A549 (cell line): Measurements from ENCODE around the gene SPECC1. TPM values are rescaled to one million over a fixed set of nuclear protein-coding genes. Genes with fewer than 3 reads are reported as not detected.
A peak's percentile ranks its signal among the peaks of the same experiment; 100 is the strongest.

Source experiments
- ATAC-seq, 2 experiments: fragments of 200-7000 bp in 1 of 2; fragments of >200 bp in 1 of 2; cut with Nextera tagmentation in 1 of 2; cut with Tn5 transposase in 1 of 2; 3 replicates each; pipeline versions ENCODE4 v1.8.0 to v1.9.1; 2018 to 2020; ENCODE audit warnings: mild to moderate bottlenecking in 1 of 2, moderate library complexity in 1 of 2
- CTCF ChIA-PET: fragments of 300-600 bp; sonication (Branson Sonifier 250); formaldehyde crosslinking; extraction: SDS; loops from one replicate; lab custom pipeline; 2021; ENCODE audit warnings: antibody characterized with exemption, inconsistent platforms; lab: Yijun Ruan, JAX
- POLR2A ChIA-PET: fragments of 350-600 bp; formaldehyde crosslinking; extraction: SDS; loops from one replicate; lab custom pipeline; 2021; ENCODE audit warnings: antibody characterized with exemption, inconsistent platforms; lab: Yijun Ruan, JAX
- DNase-seq, 2 experiments: peaks; one replicate each; pipeline versions ENCODE4 v3.0.0 to v3.0.0-alpha.2; 2011 to 2016; ENCODE audit warnings: low read depth in 1 of 2, low spot score in 1 of 2
- FAIRE-seq: peaks from 2 replicates; lab custom pipeline; 2011; peaks lifted over from hg19 to GRCh38; lab: Jason Lieb, UNC
- H3K27ac ChIP-seq, 2 experiments: fragments of >200 bp; sonication (Bioruptor Twin); formaldehyde crosslinking; 3 replicates each; pipeline ENCODE4 v1.5.1; 2016 to 2017
- H3K4me1 ChIP-seq: fragments of >200 bp; sonication (Bioruptor Twin); formaldehyde crosslinking; 3 replicates; pipeline ENCODE4 v1.6.1; 2016
- H3K4me2 ChIP-seq: fragments of >200 bp; sonication (Bioruptor Twin); formaldehyde crosslinking; 3 replicates; pipeline ENCODE4 v1.6.1; 2016
- H3K4me3 ChIP-seq: fragments of >200 bp; sonication (Bioruptor Twin); formaldehyde crosslinking; 3 replicates; pipeline ENCODE4 v1.5.1; 2016
- H3K9me3 ChIP-seq: fragments of >200 bp; sonication (Bioruptor Twin); formaldehyde crosslinking; 3 replicates; pipeline ENCODE4 v1.6.1; 2016
- BCL3 ChIP-seq: fragments of >200 bp; sonication (Bioruptor Twin); formaldehyde crosslinking; IDR thresholded peaks from 3 replicates; pipeline ENCODE4 v1.6.1; 2016
- CBX2 ChIP-seq: fragments of 200-600 bp; sonication (generic); IDR thresholded peaks from 2 replicates; pipeline ENCODE4 v1.6.1; 2016; ENCODE audit warnings: low read depth, mild to moderate bottlenecking, borderline replicate concordance
- CBX8 ChIP-seq: fragments of 200-600 bp; sonication (generic); IDR thresholded peaks from 2 replicates; pipeline ENCODE4 v1.6.1; 2016
- CEBPB ChIP-seq, 2 experiments: fragments of >200 bp in 1 of 2; sonication (Bioruptor Twin) in 1 of 2; formaldehyde crosslinking in 1 of 2; IDR thresholded peaks; 2 replicates each; pipeline ENCODE4 v1.6.1; 2012 to 2016
- CHD2 ChIP-seq: fragments of 150-350 bp; IDR thresholded peaks from 2 replicates; pipeline ENCODE4 v1.6.1; 2014; ENCODE audit warnings: low read length; ENCODE audit not compliant: partially characterized antibody
- E2F6 ChIP-seq: IDR thresholded peaks from 2 replicates; pipeline ENCODE4 v1.6.1; 2012; ENCODE audit warnings: low read depth, borderline replicate concordance
- EHMT2 ChIP-seq: fragments of 200-600 bp; sonication (generic); IDR thresholded peaks from 2 replicates; pipeline ENCODE4 v1.6.1; 2016; ENCODE audit warnings: antibody characterized with exemption, low read depth, mild to moderate bottlenecking, moderate library complexity
- FOSB ChIP-seq: fragments of 250-450 bp; sonication (Bioruptor Pico); IDR thresholded peaks from 2 replicates; pipeline ENCODE4 v1.5.0; 2020; ENCODE audit warnings: mild to moderate bottlenecking, moderate library complexity
- FOSL2 ChIP-seq, 2 experiments: fragments of 450-650 bp in 1 of 2; fragments of >200 bp in 1 of 2; sonication (Bioruptor Twin) in 1 of 2; formaldehyde crosslinking; IDR thresholded peaks; 2 replicates each; pipeline versions ENCODE4 v1.5.0 to v1.6.1; 2016 to 2020; ENCODE audit warnings: mild to moderate bottlenecking in 1 of 2, moderate library complexity in 1 of 2
- FOXS1 ChIP-seq: fragments of 250-450 bp; sonication (Bioruptor Pico); IDR thresholded peaks from 2 replicates; pipeline ENCODE4 v1.5.0; 2020; ENCODE audit warnings: mild to moderate bottlenecking, moderate library complexity
- HDAC2 ChIP-seq: fragments of 200-600 bp; sonication (generic); IDR thresholded peaks from 2 replicates; pipeline ENCODE4 v1.6.1; 2016
- HES2 ChIP-seq: fragments of >200 bp; sonication (Bioruptor Twin); formaldehyde crosslinking; IDR thresholded peaks from 2 replicates; pipeline ENCODE4 v1.6.1; 2016
- HMGXB4 ChIP-seq: fragments of 250-450 bp; sonication (Bioruptor Pico); IDR thresholded peaks from 2 replicates; pipeline ENCODE4 v1.5.0; 2021; ENCODE audit warnings: mild to moderate bottlenecking, moderate library complexity, borderline replicate concordance
- HOXA7 ChIP-seq: fragments of 250-450 bp; sonication (Bioruptor Pico); IDR thresholded peaks from 2 replicates; pipeline ENCODE4 v1.5.0; 2020; ENCODE audit warnings: mild to moderate bottlenecking, moderate library complexity
- HOXB13 ChIP-seq: fragments of 250-450 bp; sonication (Bioruptor Pico); IDR thresholded peaks from 2 replicates; pipeline ENCODE4 v1.5.0; 2020; ENCODE audit warnings: low read depth, mild to moderate bottlenecking, moderate library complexity
- JUNB ChIP-seq: fragments of >200 bp; sonication (Bioruptor Twin); formaldehyde crosslinking; IDR thresholded peaks from 2 replicates; pipeline ENCODE4 v1.6.1; 2016
- KDM5A ChIP-seq: fragments of 200-600 bp; sonication (generic); IDR thresholded peaks from 2 replicates; pipeline ENCODE4 v1.6.1; 2016; ENCODE audit warnings: antibody characterized with exemption, mild to moderate bottlenecking
- MAFK ChIP-seq: fragments of 450-650 bp; IDR thresholded peaks from 2 replicates; pipeline ENCODE4 v1.6.1; 2014; ENCODE audit not compliant: partially characterized antibody
- MAX ChIP-seq: IDR thresholded peaks from 2 replicates; pipeline ENCODE4 v1.6.1; 2012
- NFE2L2 ChIP-seq: fragments of 150-350 bp; conservative IDR thresholded peaks from 2 replicates; pipeline ENCODE4 v1.6.1; 2014; ENCODE audit warnings: low read length
- NR3C1 ChIP-seq: fragments of >200 bp; sonication (Bioruptor Twin); formaldehyde crosslinking; IDR thresholded peaks from 3 replicates; pipeline ENCODE4 v1.6.1; 2017
- PHF8 ChIP-seq: fragments of 200-600 bp; sonication (generic); IDR thresholded peaks from 2 replicates; pipeline ENCODE4 v1.6.1; 2016; ENCODE audit warnings: low read depth, mild to moderate bottlenecking, antibody characterized with exemption, moderate library complexity, borderline replicate concordance
- POLR2A ChIP-seq: IDR thresholded peaks from 2 replicates; pipeline ENCODE4 v1.6.1; 2012; ENCODE audit warnings: mild to moderate bottlenecking, low read length
- RAD21 ChIP-seq, 2 experiments: fragments of >200 bp in 1 of 2; sonication (Bioruptor Twin) in 1 of 2; formaldehyde crosslinking in 1 of 2; IDR thresholded peaks in 1 of 2; conservative IDR thresholded peaks in 1 of 2; 2 replicates in 1 of 2; 3 replicates in 1 of 2; pipeline ENCODE4 v1.6.1; 2012 to 2018; ENCODE audit warnings: inconsistent platforms in 1 of 2
- RCOR1 ChIP-seq: fragments of 150-350 bp; IDR thresholded peaks from 2 replicates; pipeline ENCODE4 v1.6.1; 2014; ENCODE audit warnings: antibody characterized with exemption, low read length, low read depth
- REST ChIP-seq: fragments of 200-600 bp; sonication (generic); IDR thresholded peaks from 2 replicates; pipeline ENCODE4 v1.6.1; 2016; ENCODE audit warnings: antibody characterized with exemption, mild to moderate bottlenecking, moderate library complexity
- SREBF2 ChIP-seq: fragments of 450-650 bp; IDR thresholded peaks from 2 replicates; pipeline ENCODE4 v1.6.1; 2014; ENCODE audit warnings: mild to moderate bottlenecking, moderate library complexity
- TFCP2L1 ChIP-seq: fragments of 250-450 bp; sonication (Bioruptor Pico); IDR thresholded peaks from 2 replicates; pipeline ENCODE4 v1.5.0; 2021; ENCODE audit warnings: mild to moderate bottlenecking
- USF2 ChIP-seq: fragments of 450-650 bp; IDR thresholded peaks from 2 replicates; pipeline ENCODE4 v1.6.1; 2014; ENCODE audit warnings: antibody characterized with exemption
- ZC3H11A ChIP-seq: fragments of 450-650 bp; IDR thresholded peaks from 2 replicates; pipeline ENCODE4 v1.6.1; 2014; ENCODE audit warnings: antibody characterized with exemption, mild to moderate bottlenecking
- ZFP36 ChIP-seq: fragments of 450-650 bp; IDR thresholded peaks from 2 replicates; pipeline ENCODE4 v1.6.1; 2014; ENCODE audit warnings: borderline replicate concordance; ENCODE audit not compliant: partially characterized antibody
- ZNF302 ChIP-seq: fragments of 250-450 bp; sonication (Bioruptor Pico); IDR thresholded peaks from 2 replicates; pipeline ENCODE4 v1.9.0; 2021; ENCODE audit warnings: inconsistent platforms, mild to moderate bottlenecking, moderate library complexity
- WGBS: methylation state at CpG from one replicate; pipeline ENCODE4 v1.1.6; 2017; ENCODE audit errors: missing lambda C conversion rate; 5-methylcytosine and 5-hydroxymethylcytosine counted together
- polyA plus RNA-seq, 4 experiments: library from polyadenylated mRNA; depleted of rRNA in 3 of 4; stranded (reverse); fragments of >200 nt; fragmentation: RNase III in 1 of 4; extraction: RNeasy Plus Mini Kit Qiagen cat#74134 plus additional on column Dnase treatment in 1 of 4; gene quantifications; 2 replicates in 3 of 4; 3 replicates in 1 of 4; pipeline ENCODE4 v1.2.3, GENCODE V29; 2011 to 2017

SPECC1 gene
- polyA plus RNA-seq, 2 of the 4 experiments (the other 2 are of a cell fraction): 45.1 to 66.2 TPM

- POLR2A ChIA-PET: interaction anchor here (0.5 to 2.4 kb wide), 7 partner anchors 16 to 433 kb away, joined by 3 to 32 read pairs (median 3); no protein-coding TSS in a partner anchor
- WGBS: 27% methylated on average over 30 of the region's 69 CpGs
- TF ChIP-seq BCL3: peak; percentile 54; the same call in 2 of the 3 replicates
- TF ChIP-seq CHD2: no peak
- TF ChIP-seq RAD21 (conservative IDR thresholded peaks at IDR 0.05 in 1 of 2, IDR thresholded peaks at IDR 0.05 in 1 of 2): no peak
- TF ChIP-seq RCOR1: no peak
- no peak for TF ChIP-seq NFE2L2
- no peak for TF ChIP-seq CBX8
- TF ChIP-seq PHF8: no peak; the same call in 1 of the 2 replicates
- no peak for TF ChIP-seq NR3C1
- TF ChIP-seq E2F6: peak; percentile 46; the same call in 1 of the 2 replicates
- TF ChIP-seq MAFK: peak; percentile 50
- no peak for TF ChIP-seq HMGXB4 (CRISPR knock-in tag)
- no peak for TF ChIP-seq REST
- TF ChIP-seq FOXS1: no peak
- TF ChIP-seq HDAC2: no peak
- TF ChIP-seq ZC3H11A: no peak
- no peak for TF ChIP-seq JUNB
- TF ChIP-seq HOXA7 (CRISPR knock-in tag): no peak
- peak; percentile 54 for TF ChIP-seq MAX
- TF ChIP-seq ZNF302 (CRISPR knock-in tag): no peak
- no peak for TF ChIP-seq EHMT2
- TF ChIP-seq USF2: no peak; the same call in 1 of the 2 replicates
- TF ChIP-seq HOXB13 (CRISPR knock-in tag): no peak
- TF ChIP-seq FOSB (CRISPR knock-in tag): no peak
- no peak for TF ChIP-seq HES2
- TF ChIP-seq POLR2A: peak; percentile 45
- TF ChIP-seq TFCP2L1 (CRISPR knock-in tag): no peak
- TF ChIP-seq CEBPB (IDR thresholded peaks at IDR 0.05): no peak
- no peak for TF ChIP-seq SREBF2
- no peak for TF ChIP-seq FOSL2 (IDR thresholded peaks at IDR 0.05)
- no peak for TF ChIP-seq FOSL2 (CRISPR knock-in tag; IDR thresholded peaks at IDR 0.05)
- no peak for TF ChIP-seq ZFP36
- TF ChIP-seq CBX2: no peak
- no peak for TF ChIP-seq KDM5A
Measured at GRCh38 chr17:20155258-20156195, 146.4 kb downstream of the SPECC1 start.

More at GRCh38 chr17:20155258-20156195, 146.4 kb downstream of the SPECC1 start:
- H3K4me2 ChIP-seq: peak overlapping the region; percentile 91
- ATAC-seq (peak; percentile 94 to 98), DNase-seq (peak; percentile 97), FAIRE-seq (peak; percentile 61)
- peak overlapping the region; percentile 69 for H3K4me3 ChIP-seq
- peak overlapping the region; percentile 81 to 91 for H3K27ac ChIP-seq
- no peaks in the 10 kb centered on the region for H3K9me3 ChIP-seq
- CTCF ChIA-PET: interaction anchor here (0.6 to 4.5 kb wide), 5 partner anchors 9 to 71 kb away, joined by 3 to 21 read pairs (median 3); no protein-coding TSS in a partner anchor
- H3K4me1 ChIP-seq: peaks cover 25% of the 10 kb centered on the region
